NCI-H2081 treated with DMSO at 0.1 percent for 48 hours (cell line): Measurements from ENCODE around the gene CCDC175.

ENCODE experiments used
- DNase-seq: peaks from one replicate; lab custom pipeline; 2025; lab: John Stamatoyannopoulos, UW

The CCDC175 gene

GRCh38 chr14:59481871-59482540, 94.6 kb downstream of the CCDC175 start:
- DNase-seq = no peak

GRCh38 chr14:59481407-59481806, 95.2 kb downstream of the CCDC175 start:
- no peak for DNase-seq

- DNase-seq = no peak
These were observed 96.4 kb downstream of the CCDC175 start for GRCh38 chr14:59480166-59480565.

- no peak for DNase-seq
These were observed 98.1 kb downstream of the CCDC175 start for GRCh38 chr14:59478540-59478939.

GRCh38 chr14:59475709-59476108, 100.9 kb downstream of the CCDC175 start:
- DNase-seq = no peak

- no peak for DNase-seq
These were observed 102.4 kb downstream of the CCDC175 start for GRCh38 chr14:59474172-59474571.

GRCh38 chr14:59465316-59466135, 111.1 kb downstream of the CCDC175 start, which contains the start of gene GPR135:
TSS of gene GPR135 (minus strand) at chr14:59465380. CDS start at chr14:59465226, 154 bp downstream.
- DNase-seq = no peak

- DNase-seq = no peak
These were observed 111.9 kb downstream of the CCDC175 start for GRCh38 chr14:59464486-59465315.

GRCh38 chr14:59463787-59464485, 112.7 kb downstream of the CCDC175 start:
- no peak for DNase-seq

GRCh38 chr14:59461891-59462290, 114.7 kb downstream of the CCDC175 start:
- DNase-seq = no peak

- no peak for DNase-seq
These were observed 116.2 kb downstream of the CCDC175 start for GRCh38 chr14:59460378-59460777.

GRCh38 chr14:59458486-59458885, 118.1 kb downstream of the CCDC175 start:
- DNase-seq = no peak

GRCh38 chr14:59455411-59455810, 121.2 kb downstream of the CCDC175 start:
- no peak for DNase-seq
